Tibial nerve (tissue), 4 donors: ENCODE data around the gene GRIN2A. TPM values are rescaled to one million over a fixed set of nuclear protein-coding genes. Genes with fewer than 3 reads are reported as not detected.
A peak's percentile ranks its signal among the peaks of the same experiment; 100 is the strongest.

Experiments used
- DNase-seq, 2 donors: peaks; one replicate each; pipeline ENCODE4 v3.0.0-alpha.2; 2019; ENCODE audit warnings: low spot score in 2 of 2
- H3K27ac ChIP-seq, 4 donors: fragments of 200-600 bp; sonication (generic) in 3 of 4; one replicate each; pipeline ENCODE4 v1.5.1; 2017 to 2019; ENCODE audit warnings: mild to moderate bottlenecking in 1 of 4
- H3K27me3 ChIP-seq, 2 donors: fragments of 200-600 bp; sonication (generic) in 1 of 2; one replicate each; pipeline versions ENCODE4 v1.5.1 to v1.6.0; 2017 to 2019
- H3K36me3 ChIP-seq, 3 donors: fragments of 200-600 bp; sonication (generic); one replicate each; pipeline ENCODE4 v1.5.1; 2018 to 2019
- H3K4me1 ChIP-seq, 4 donors: fragments of 200-600 bp; sonication (generic) in 3 of 4; one replicate each; pipeline ENCODE4 v1.5.1; 2017 to 2019
- H3K4me3 ChIP-seq, 4 donors: fragments of 200-600 bp; sonication (generic) in 3 of 4; one replicate each; pipeline ENCODE4 v1.5.1; 2017 to 2019; ENCODE audit warnings: mild to moderate bottlenecking in 1 of 4, moderate library complexity in 1 of 4
- H3K9me3 ChIP-seq, 4 donors: fragments of 200-600 bp; sonication (generic) in 3 of 4; one replicate each; pipeline ENCODE4 v1.5.1; 2017 to 2019
- EP300 ChIP-seq, 2 donors: sonication (generic); formaldehyde crosslinking; IDR thresholded peaks; one replicate each; pipeline ENCODE4 v1.6.1; 2017; ENCODE audit warnings: antibody characterized with exemption in 2 of 2, mild to moderate bottlenecking in 1 of 2
- POLR2A ChIP-seq, 2 donors: fragments of 450-650 bp; IDR thresholded peaks; one replicate each; pipeline ENCODE4 v1.6.1; 2017; ENCODE audit warnings: antibody characterized with exemption in 2 of 2, mild to moderate bottlenecking in 2 of 2, moderate library complexity in 2 of 2
- WGBS, 2 donors: methylation state at CpG; one replicate each; pipeline ENCODE4 v1.1.5; 2018; 5-methylcytosine and 5-hydroxymethylcytosine counted together
- total RNA-seq, 4 donors: library from RNA; depleted of rRNA; stranded (reverse); fragments of >200 nt; gene quantifications; one replicate each; pipeline ENCODE4 v1.1.0, GENCODE V29; 2016
- TF ChIP-seq, protein P1 (sequence below), 5 experiments: fragments of 200-600 bp in 3 of 5; fragments of 450-650 bp in 2 of 5; sonication (generic) in 3 of 5; IDR thresholded peaks; one replicate each; pipeline ENCODE4 v1.5.1; 2016 to 2019; ENCODE audit warnings: antibody characterized with exemption in 5 of 5, mild to moderate bottlenecking in 3 of 5, moderate library complexity in 2 of 5

Gene GRIN2A
- total RNA-seq, 4 donors from 2014 or later = under 0.01 to 0.44 (median 0.39) TPM; not detected in 1

DNA sequence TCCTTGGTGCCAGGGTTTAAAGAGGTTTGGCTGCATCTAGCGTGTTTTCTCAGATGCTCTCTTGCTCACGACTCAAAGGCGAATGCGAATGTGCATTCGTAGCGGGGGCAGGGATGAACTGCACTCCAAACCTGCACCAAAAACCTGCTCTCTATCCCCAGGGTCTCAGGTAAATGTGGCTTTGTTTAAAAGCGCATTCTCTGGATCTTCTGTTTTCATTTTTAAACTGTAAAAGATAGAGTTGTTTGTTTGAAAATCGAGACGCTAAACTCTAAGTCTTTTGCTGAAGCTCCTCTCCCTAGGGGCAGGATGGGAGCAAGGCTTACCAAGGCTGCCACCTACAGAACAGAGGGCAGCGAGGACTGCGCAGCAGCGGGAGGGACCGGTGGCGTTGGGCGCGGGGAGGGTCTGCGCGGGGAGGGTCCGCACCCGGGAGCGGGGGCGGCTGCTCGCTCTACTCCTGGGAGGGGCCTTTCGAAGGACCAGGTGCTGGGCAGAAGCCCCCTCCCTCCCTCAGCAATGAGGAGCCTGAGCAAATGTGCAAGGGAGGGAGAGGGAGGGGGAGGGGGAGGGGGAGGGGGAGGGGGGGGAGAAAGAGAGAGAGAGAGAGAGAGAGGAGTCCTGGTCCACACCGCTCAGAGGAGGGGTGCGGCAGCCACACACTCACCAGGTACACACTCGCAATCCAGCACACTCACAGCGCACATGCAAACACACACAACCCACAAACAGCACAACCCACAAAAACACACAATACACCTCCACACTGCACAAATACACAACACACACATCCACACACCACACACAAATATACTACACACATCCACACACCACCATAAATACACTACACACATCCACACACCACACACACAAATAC is 142.8 kb downstream of the GRIN2A start:
- Histone ChIP-seq H3K9me3 (peaks cover 0 to 4% (median 0%) of the 10 kb centered on the region in 4 donors), H3K27ac (no peak overlapping the region), H3K36me3 (no peaks in the 10 kb centered on the region), H3K4me3 (peak overlapping the region in 1 of 4 donors; percentile 24), H3K27me3 (peaks cover 0 to 5% of the 10 kb centered on the region in 2 donors), H3K4me1 (peaks cover 0 to 7% (median 0%) of the 10 kb centered on the region in 4 donors)
- no peak for DNase-seq
- 9 to 10% methylated on average over 18 to 26 of the region's 28 CpGs for WGBS, 2 donors
- TF ChIP-seq EP300 (IDR thresholded peaks at IDR 0.05) = no peak
- TF ChIP-seq, protein P1, sequence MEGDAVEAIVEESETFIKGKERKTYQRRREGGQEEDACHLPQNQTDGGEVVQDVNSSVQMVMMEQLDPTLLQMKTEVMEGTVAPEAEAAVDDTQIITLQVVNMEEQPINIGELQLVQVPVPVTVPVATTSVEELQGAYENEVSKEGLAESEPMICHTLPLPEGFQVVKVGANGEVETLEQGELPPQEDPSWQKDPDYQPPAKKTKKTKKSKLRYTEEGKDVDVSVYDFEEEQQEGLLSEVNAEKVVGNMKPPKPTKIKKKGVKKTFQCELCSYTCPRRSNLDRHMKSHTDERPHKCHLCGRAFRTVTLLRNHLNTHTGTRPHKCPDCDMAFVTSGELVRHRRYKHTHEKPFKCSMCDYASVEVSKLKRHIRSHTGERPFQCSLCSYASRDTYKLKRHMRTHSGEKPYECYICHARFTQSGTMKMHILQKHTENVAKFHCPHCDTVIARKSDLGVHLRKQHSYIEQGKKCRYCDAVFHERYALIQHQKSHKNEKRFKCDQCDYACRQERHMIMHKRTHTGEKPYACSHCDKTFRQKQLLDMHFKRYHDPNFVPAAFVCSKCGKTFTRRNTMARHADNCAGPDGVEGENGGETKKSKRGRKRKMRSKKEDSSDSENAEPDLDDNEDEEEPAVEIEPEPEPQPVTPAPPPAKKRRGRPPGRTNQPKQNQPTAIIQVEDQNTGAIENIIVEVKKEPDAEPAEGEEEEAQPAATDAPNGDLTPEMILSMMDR (IDR thresholded peaks at IDR 0.05) = no peak
- no peak for TF ChIP-seq POLR2A (IDR thresholded peaks at IDR 0.05)

DNA sequence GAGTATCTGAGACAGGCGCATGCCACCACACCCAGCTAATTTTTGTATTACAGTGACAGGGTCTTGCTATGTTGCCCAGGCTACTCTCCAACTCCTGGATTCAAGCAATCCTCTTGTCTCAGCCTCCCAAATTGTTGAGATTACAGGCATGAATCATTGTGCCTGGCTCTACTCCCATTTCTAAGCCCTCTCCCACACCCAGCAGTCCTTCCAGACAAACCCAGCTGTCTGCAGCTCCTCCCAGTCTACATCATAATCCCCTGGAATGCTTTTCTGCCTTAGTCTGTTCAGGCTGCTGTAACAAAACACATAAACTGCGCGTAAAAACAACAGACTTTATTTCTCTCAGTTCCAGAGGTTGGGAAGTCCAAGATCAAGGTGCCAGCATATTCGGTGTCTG is 144.5 kb downstream of the GRIN2A start:
- Histone ChIP-seq H3K27ac (no peak overlapping the region), H3K4me3 (no peak overlapping the region), H3K36me3 (no peaks in the 10 kb centered on the region), H3K9me3 (peaks cover 0 to 4% (median 0%) of the 10 kb centered on the region in 4 donors), H3K4me1 (peaks cover 0 to 7% (median 0%) of the 10 kb centered on the region in 4 donors), H3K27me3 (peaks cover 0 to 5% of the 10 kb centered on the region in 2 donors)
- WGBS, 2 donors = 87 to 88% methylated on average over 4 of the region's 4 CpGs
- DNase-seq = no peak
- TF ChIP-seq POLR2A (IDR thresholded peaks at IDR 0.05) (no peak), EP300 (IDR thresholded peaks at IDR 0.05) (no peak)
- TF ChIP-seq, protein P1 (IDR thresholded peaks at IDR 0.05) = no peak

DNA sequence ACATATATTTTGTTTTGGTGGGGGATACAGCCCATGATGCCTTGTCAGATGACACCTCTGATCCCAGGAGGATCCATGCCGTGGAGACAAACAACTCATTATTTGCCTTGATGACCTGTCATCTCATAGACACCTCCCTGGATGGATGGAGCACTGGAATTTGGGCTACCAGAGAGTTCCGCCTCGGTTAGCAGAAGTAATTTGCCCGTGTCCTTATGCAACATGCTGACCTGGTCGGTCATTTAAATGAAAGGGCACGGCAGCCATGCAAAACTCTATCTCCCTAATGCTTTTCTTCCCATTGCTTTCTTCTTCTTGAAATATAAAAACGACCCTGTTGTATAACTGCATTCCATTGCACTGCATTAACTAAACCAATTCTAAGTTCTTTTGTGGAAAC is 145.3 kb downstream of the GRIN2A start:
- TF ChIP-seq, protein P1 (IDR thresholded peaks at IDR 0.05) = no peak
- TF ChIP-seq POLR2A (IDR thresholded peaks at IDR 0.05) = no peak
- no peak for TF ChIP-seq EP300 (IDR thresholded peaks at IDR 0.05)
- no peak for DNase-seq
- no peak overlapping the region for H3K27ac ChIP-seq
- H3K4me3 ChIP-seq = no peak overlapping the region
- H3K4me1 ChIP-seq = peaks cover 0 to 7% (median 0%) of the 10 kb centered on the region in 4 donors
- H3K36me3 ChIP-seq = no peaks in the 10 kb centered on the region
- H3K9me3 ChIP-seq = peaks cover 0 to 4% (median 0%) of the 10 kb centered on the region in 4 donors
- H3K27me3 ChIP-seq = peaks cover 0 to 5% of the 10 kb centered on the region in 2 donors
- WGBS, 2 donors = 58 to 61% methylated on average over 7 of the region's 7 CpGs

DNA sequence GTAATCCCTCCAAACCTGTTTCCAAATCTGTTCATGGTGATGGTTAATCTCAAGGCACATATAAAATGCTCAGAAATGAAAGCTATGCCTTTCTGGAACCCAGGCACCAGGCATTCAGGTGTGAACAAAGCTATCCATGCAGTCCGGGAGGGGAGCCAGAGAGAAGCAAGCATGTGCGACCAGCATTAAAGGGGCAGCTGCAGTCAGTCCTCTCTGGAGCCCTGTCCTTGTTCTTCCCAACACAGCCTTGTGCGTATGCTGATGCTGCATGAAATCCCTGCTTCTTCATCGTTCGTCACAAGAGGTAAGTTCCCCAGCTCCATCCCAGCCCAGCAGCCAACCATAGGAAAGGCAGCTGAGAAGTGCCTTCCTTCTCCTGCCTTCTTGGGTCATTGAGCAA is 148.7 kb downstream of the GRIN2A start:
- 61 to 67% methylated on average over 5 of the region's 5 CpGs for WGBS, 2 donors
- peaks cover 0 to 4% (median 0%) of the 10 kb centered on the region in 4 donors for H3K9me3 ChIP-seq
- TF ChIP-seq POLR2A (IDR thresholded peaks at IDR 0.05) (no peak), EP300 (IDR thresholded peaks at IDR 0.05) (no peak)
- TF ChIP-seq, protein P1 (IDR thresholded peaks at IDR 0.05) = no peak
- no peak overlapping the region for H3K27ac ChIP-seq
- H3K36me3 ChIP-seq = no peaks in the 10 kb centered on the region
- no peak overlapping the region for H3K4me3 ChIP-seq
- H3K4me1 ChIP-seq = no peaks in the 10 kb centered on the region
- no peaks in the 10 kb centered on the region for H3K27me3 ChIP-seq
- no peak for DNase-seq

DNA sequence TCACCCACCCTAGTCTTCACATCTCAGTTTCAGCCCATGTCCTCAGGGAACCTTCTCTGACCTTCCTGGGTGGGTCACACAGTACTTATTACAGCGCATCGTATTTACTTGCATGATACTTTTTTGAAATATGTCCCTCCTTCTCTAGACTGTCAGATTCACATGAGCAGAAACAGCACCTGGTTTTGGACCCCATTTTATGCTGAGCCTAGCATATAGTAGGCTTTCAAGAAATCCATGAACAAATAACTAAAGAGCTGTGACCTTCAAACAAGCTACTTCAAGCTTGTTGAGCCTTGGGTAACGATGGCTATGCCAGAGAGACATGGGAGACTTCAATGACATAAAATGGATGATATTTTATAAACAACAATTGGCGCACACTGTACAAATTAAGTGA is 150.3 kb downstream of the GRIN2A start:
- Histone ChIP-seq H3K4me3 (no peak overlapping the region), H3K27me3 (no peaks in the 10 kb centered on the region), H3K36me3 (no peaks in the 10 kb centered on the region), H3K4me1 (no peaks in the 10 kb centered on the region), H3K27ac (no peak overlapping the region), H3K9me3 (no peaks in the 10 kb centered on the region)
- TF ChIP-seq, protein P1 (IDR thresholded peaks at IDR 0.05) = no peak
- no peak for TF ChIP-seq POLR2A (IDR thresholded peaks at IDR 0.05)
- TF ChIP-seq EP300 (IDR thresholded peaks at IDR 0.05) = no peak
- DNase-seq = no peak
- 83 to 95% methylated on average over 4 of the region's 4 CpGs for WGBS, 2 donors
